OCI-LY3 (cell line): ENCODE results near the gene SLC22A14.
"Not testable (repeated sequence)": the region's sequence is repeated elsewhere in the genome, so short reads cannot be mapped to it uniquely, and the experiment has no call there.

ENCODE experiments used
- H2AFZ ChIP-seq: fragments of 200-600, 300-600 bp; shearing (Covaris generic); 2 replicates; pipeline ENCODE4 v1.6.0; 2014; ENCODE audit warnings: antibody characterized with exemption, low read depth, low read length
- H3K27ac ChIP-seq: fragments of 200-600, 300-600 bp; sonication (generic); 2 replicates; pipeline ENCODE4 v1.5.1; 2014; ENCODE audit warnings: mild to moderate bottlenecking, low read length, moderate library complexity, mixed read lengths
- H3K27me3 ChIP-seq: fragments of 200-600, 300-600 bp; sonication (generic); 2 replicates; pipeline ENCODE4 v1.6.1; 2014; ENCODE audit warnings: low read depth, low read length, mixed read lengths
- H3K36me3 ChIP-seq: fragments of 200-600, 300-600 bp; sonication (generic); replicated peaks from 2 replicates; pipeline ENCODE3; 2014; ENCODE audit warnings: low read depth, low read length, mixed read lengths
- H3K4me1 ChIP-seq: fragments of 300-600, 200-600 bp; sonication (generic); 2 replicates; pipeline ENCODE4 v1.6.1; 2014; ENCODE audit warnings: low read length, mixed read lengths
- H3K4me2 ChIP-seq: fragments of 200-600, 300-600 bp; sonication (generic); 2 replicates; pipeline ENCODE4 v1.6.1; 2014; ENCODE audit warnings: low read length, mixed read lengths
- H3K4me3 ChIP-seq: fragments of 300-600, 200-600 bp; sonication (generic); 2 replicates; pipeline ENCODE4 v1.5.1; 2014; ENCODE audit warnings: antibody characterized with exemption, mild to moderate bottlenecking, low read length, moderate library complexity
- H3K79me2 ChIP-seq: fragments of 300-600, 200-600 bp; shearing (Covaris generic); 2 replicates; pipeline ENCODE4 v1.6.1; 2014; ENCODE audit warnings: mild to moderate bottlenecking, low read length, mixed read lengths
- H3K9ac ChIP-seq: fragments of 300-600, 200-600 bp; shearing (Covaris generic); 2 replicates; pipeline ENCODE4 v1.6.0; 2014; ENCODE audit warnings: mild to moderate bottlenecking, low read length, moderate library complexity
- H3K9me3 ChIP-seq: fragments of 200-600, 300-600 bp; shearing (Covaris generic); 2 replicates; pipeline ENCODE4 v1.6.1; 2014; ENCODE audit warnings: low read length, mixed read lengths; ENCODE audit not compliant: insufficient read depth
- H4K20me1 ChIP-seq: fragments of 200-600, 300-600 bp; sonication (generic); 2 replicates; pipeline ENCODE4 v1.6.1; 2016; ENCODE audit warnings: low read length, mixed read lengths; ENCODE audit not compliant: insufficient read depth
- CTCF ChIP-seq: fragments of 200-600, 300-600 bp; sonication (generic); IDR thresholded peaks from 2 replicates; pipeline ENCODE4 v1.5.1; 2014; ENCODE audit warnings: antibody characterized with exemption, low read length, low read depth
- EZH2phosphoT487 ChIP-seq: fragments of 200-600 bp; shearing (Covaris generic); IDR thresholded peaks from 2 replicates; pipeline ENCODE4 v1.6.1; 2018; ENCODE audit warnings: antibody characterized with exemption, mixed run types, low read depth

The SLC22A14 gene

GRCh38 chr3:38318766-38319671 is 36.9 kb downstream of the SLC22A14 start:
- no peak overlapping the region for H3K4me3 ChIP-seq
- TF ChIP-seq CTCF: no peak
- TF ChIP-seq EZH2phosphoT487: no peak
- no peaks in the 10 kb centered on the region for H3K79me2 ChIP-seq
- H4K20me1 ChIP-seq: no peaks in the 10 kb centered on the region
- no peaks in the 10 kb centered on the region for H3K36me3 ChIP-seq
- H2AFZ ChIP-seq: no peak overlapping the region
- H3K4me2 ChIP-seq: no peak overlapping the region
- H3K9me3 ChIP-seq: no peaks in the 10 kb centered on the region
- H3K9ac ChIP-seq: no peak overlapping the region
- H3K4me1 ChIP-seq: no peaks in the 10 kb centered on the region
- no peak overlapping the region for H3K27ac ChIP-seq
- peaks cover 4% of the 10 kb centered on the region; the same call in 1 of the 2 replicates for H3K27me3 ChIP-seq

- not testable (repeated sequence) for H4K20me1 ChIP-seq, H3K4me1 ChIP-seq, H3K4me3 ChIP-seq, H3K9ac ChIP-seq, H3K79me2 ChIP-seq, H3K4me2 ChIP-seq, H3K36me3 ChIP-seq, H3K9me3 ChIP-seq, H3K27ac ChIP-seq, H2AFZ ChIP-seq
- peaks cover 15% of the 10 kb centered on the region; the same call in 1 of the 2 replicates for H3K27me3 ChIP-seq
Measured at GRCh38 chr3:38320638-38321037, 38.5 kb downstream of the SLC22A14 start.

GRCh38 chr3:38323060-38323459 is 41.0 kb downstream of the SLC22A14 start:
- Histone ChIP-seq H3K79me2 (no peaks in the 10 kb centered on the region), H3K4me1 (no peaks in the 10 kb centered on the region), H3K4me3 (no peak overlapping the region), H3K9me3 (peaks cover 4% of the 10 kb centered on the region; the same call in 1 of the 2 replicates), H3K4me2 (no peak overlapping the region), H3K36me3 (no peaks in the 10 kb centered on the region), H4K20me1 (no peaks in the 10 kb centered on the region), H2AFZ (no peak overlapping the region), H3K27me3 (peaks cover 15% of the 10 kb centered on the region; the same call in 1 of the 2 replicates), H3K27ac (no peak overlapping the region), H3K9ac (no peak overlapping the region)
- TF ChIP-seq CTCF (no peak), EZH2phosphoT487 (no peak)

- Histone ChIP-seq H4K20me1 (no peaks in the 10 kb centered on the region), H3K9me3 (peaks cover 4% of the 10 kb centered on the region; the same call in 1 of the 2 replicates), H3K4me2 (no peak overlapping the region), H3K27me3 (peaks cover 15% of the 10 kb centered on the region; the same call in 1 of the 2 replicates), H3K27ac (no peak overlapping the region), H2AFZ (no peak overlapping the region), H3K36me3 (no peaks in the 10 kb centered on the region), H3K79me2 (no peaks in the 10 kb centered on the region), H3K9ac (no peak overlapping the region), H3K4me3 (no peak overlapping the region), H3K4me1 (no peaks in the 10 kb centered on the region)
- no peak for TF ChIP-seq EZH2phosphoT487
- TF ChIP-seq CTCF: no peak
Measured at GRCh38 chr3:38325256-38325655, 43.2 kb downstream of the SLC22A14 start.
